Cerebellar nuclear complex (tissue), 1 donor: Measurements from ENCODE around the gene SNX8.
"Not testable (repeated sequence)": the region's sequence is repeated elsewhere in the genome, so short reads cannot be mapped to it uniquely, and the experiment has no call there.

Source experiments
- DNase-seq, 2 experiments: peaks; one replicate each; lab custom pipeline; 2025; lab: John Stamatoyannopoulos, UW

Gene SNX8

GRCh38 chr7:2314209-2314955 is at the start of gene SNX8:
SNX8 (minus strand) TSS chr7:2314441; CDS start chr7:2314421, 20 bp downstream.
- DNase-seq, result peak; percentile 30 to 66

GRCh38 chr7:2362385-2363088 is 48.3 kb upstream of the SNX8 start:
- no peak for DNase-seq

GRCh38 chr7:2360796-2361195 is 46.6 kb upstream of the SNX8 start:
- no peak for DNase-seq

GRCh38 chr7:2359610-2360009 is 45.4 kb upstream of the SNX8 start:
- no peak for DNase-seq

GRCh38 chr7:2358968-2359527 is 44.8 kb upstream of the SNX8 start:
- DNase-seq, result no peak

GRCh38 chr7:2357571-2357970 is 43.3 kb upstream of the SNX8 start:
- DNase-seq, result no peak

- no peak for DNase-seq
Observed at GRCh38 chr7:2357165-2357564, 42.9 kb upstream of the SNX8 start.

- no peak for DNase-seq
Observed at GRCh38 chr7:2355705-2356008, 41.4 kb upstream of the SNX8 start.

- DNase-seq, result no peak
Observed at GRCh38 chr7:2354939-2355704, 40.9 kb upstream of the SNX8 start.

GRCh38 chr7:2354186-2354938 is 40.1 kb upstream of the SNX8 start, which contains the start of gene EIF3B:
EIF3B (plus strand) TSS chr7:2354827; CDS start chr7:2354922, 95 bp downstream.
- DNase-seq, result peak in 1 of 2 experiments; percentile 66

GRCh38 chr7:2353936-2354185 is 39.6 kb upstream of the SNX8 start:
- peak; percentile 17 to 50 for DNase-seq

GRCh38 chr7:2353113-2353935 is 39.1 kb upstream of the SNX8 start:
- no peak for DNase-seq

- no peak for DNase-seq
Observed at GRCh38 chr7:2350861-2351260, 36.6 kb upstream of the SNX8 start.

GRCh38 chr7:2350055-2350454 is 35.8 kb upstream of the SNX8 start:
- no peak for DNase-seq

- not testable (repeated sequence) for DNase-seq
Observed at GRCh38 chr7:2347351-2348063, 33.3 kb upstream of the SNX8 start.

- no peak for DNase-seq
Observed at GRCh38 chr7:2336626-2337299, 22.5 kb upstream of the SNX8 start.

- DNase-seq, result not testable (repeated sequence)
Observed at GRCh38 chr7:2332606-2333231, 18.5 kb upstream of the SNX8 start.

- DNase-seq, result no peak
Observed at GRCh38 chr7:2331707-2332106, 17.5 kb upstream of the SNX8 start.

GRCh38 chr7:2330493-2330892 is 16.3 kb upstream of the SNX8 start:
- DNase-seq, result no peak
